ENCODE results near the gene AKT1S1.
A peak's percentile ranks its signal among the peaks of the same experiment; 100 is the strongest.

The AKT1S1 gene

GRCh38 chr19:49907745-49908446 is 30.7 kb upstream of the AKT1S1 start:
- DNase-seq: no peak

- no peak for DNase-seq
Observed at GRCh38 chr19:49906879-49907564, 29.9 kb upstream of the AKT1S1 start.

GRCh38 chr19:49904136-49904535 is 27.0 kb upstream of the AKT1S1 start:
- no peak for DNase-seq

- DNase-seq: peak; percentile 18
Observed at GRCh38 chr19:49896863-49897621, 19.9 kb upstream of the AKT1S1 start, which contains the start of gene IL4I1. IL4I1 (minus strand) TSS chr19:49896887; CDS start chr19:49896160, 727 bp downstream.

- no peak for DNase-seq
Observed at GRCh38 chr19:49895566-49896297, 18.6 kb upstream of the AKT1S1 start.

- DNase-seq: no peak
Observed at GRCh38 chr19:49894879-49895565, 17.9 kb upstream of the AKT1S1 start.

- DNase-seq: no peak
Observed at GRCh38 chr19:49894011-49894664, 17.0 kb upstream of the AKT1S1 start.

- DNase-seq: no peak
Observed at GRCh38 chr19:49892716-49893115, 15.6 kb upstream of the AKT1S1 start.

- DNase-seq: no peak
Observed at GRCh38 chr19:49891393-49891792, 14.2 kb upstream of the AKT1S1 start.

GRCh38 chr19:49890349-49891311 is 13.5 kb upstream of the AKT1S1 start:
- no peak for DNase-seq

GRCh38 chr19:49889687-49890348 is 12.7 kb upstream of the AKT1S1 start:
- peak; percentile 68 for DNase-seq

GRCh38 chr19:49889038-49889686 is 12.0 kb upstream of the AKT1S1 start:
- no peak for DNase-seq

GRCh38 chr19:49888510-49888824 is 11.3 kb upstream of the AKT1S1 start:
- no peak for DNase-seq

GRCh38 chr19:49887665-49888509 is 10.7 kb upstream of the AKT1S1 start:
- no peak for DNase-seq

- DNase-seq: no peak
Observed at GRCh38 chr19:49887037-49887664, 10.0 kb upstream of the AKT1S1 start.

GRCh38 chr19:49884760-49885159 is 7.6 kb upstream of the AKT1S1 start:
- DNase-seq: no peak

- no peak for DNase-seq
Observed at GRCh38 chr19:49884109-49884508, 7.0 kb upstream of the AKT1S1 start.

- no peak for DNase-seq
Observed at GRCh38 chr19:49883094-49883493, 5.9 kb upstream of the AKT1S1 start.
